Measurements from ENCODE around the gene PDIA5.

Gene PDIA5

DNA sequence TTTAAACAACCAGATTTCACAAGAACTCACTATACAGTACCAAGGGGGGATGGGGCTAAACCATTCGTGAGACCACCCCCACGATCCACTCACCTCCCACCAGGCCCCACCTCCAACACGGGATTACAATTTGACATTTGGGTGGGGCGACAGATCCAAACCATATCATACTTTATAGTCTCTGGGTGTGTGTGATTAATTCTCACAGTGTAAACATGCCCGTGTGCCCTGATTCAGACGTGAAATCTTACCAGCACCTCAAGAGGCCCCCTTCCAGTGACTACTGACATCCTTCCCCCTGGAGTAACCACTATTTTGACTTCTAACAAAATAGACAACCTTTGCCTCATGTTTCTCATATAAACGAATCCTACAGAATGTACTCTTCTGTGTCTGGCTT lies 5.0 kb upstream of the PDIA5 start:
- Histone ChIP-seq H3K36me3 (ENCODE audit: insufficient read depth, low read length) (no peaks in the 10 kb centered on the region), H3K9me3 (ENCODE audit: low read depth, low read length) (no peaks in the 10 kb centered on the region), H3K27ac (no peak overlapping the region), H3K9ac (ENCODE audit: insufficient read length) (no peak overlapping the region), H3K4me3 (no peak overlapping the region)
- TF ChIP-seq POLR2AphosphoS5 (IDR thresholded peaks at IDR 0.05; ENCODE audit: borderline replicate concordance, low read depth, low read length), result no peak
- TF ChIP-seq FOXP2 (optimal IDR thresholded peaks at IDR 0.05; ENCODE audit: control extremely low read depth, extremely low read length, insufficient read depth), result no peak
- TF ChIP-seq EZH2 (IDR thresholded peaks at IDR 0.05), result no peak
- no peak for DNase-seq (ENCODE audit: low read depth, low spot score)

DNA sequence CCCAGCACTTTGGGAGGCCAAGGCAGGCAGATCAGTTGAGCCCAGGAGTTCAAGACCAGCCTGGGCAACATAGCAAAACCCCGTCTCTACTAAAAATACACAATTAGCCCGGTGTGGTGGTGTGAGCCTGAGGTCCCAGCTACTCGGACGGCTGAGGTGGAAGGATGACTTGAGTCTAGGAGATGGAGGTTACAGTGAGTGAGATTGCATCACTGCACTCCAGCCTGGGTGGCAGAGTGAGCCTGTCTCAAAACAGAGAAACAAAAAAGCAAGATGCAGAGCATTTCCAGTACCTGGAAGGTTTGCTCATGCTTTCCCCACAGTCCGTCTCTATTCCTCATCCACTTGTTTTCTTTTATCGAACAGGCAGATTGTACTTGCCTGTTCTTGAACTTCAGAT lies 3.8 kb upstream of the PDIA5 start:
- DNase-seq (ENCODE audit: low read depth, low spot score), result no peak
- H3K27ac ChIP-seq, result no peak overlapping the region
- no peak overlapping the region for H3K9ac ChIP-seq (ENCODE audit: insufficient read length)
- H3K36me3 ChIP-seq (ENCODE audit: insufficient read depth, low read length), result no peaks in the 10 kb centered on the region
- no peak overlapping the region for H3K4me3 ChIP-seq
- H3K9me3 ChIP-seq (ENCODE audit: low read depth, low read length), result no peaks in the 10 kb centered on the region
- no peak for TF ChIP-seq EZH2 (IDR thresholded peaks at IDR 0.05)
- no peak for TF ChIP-seq FOXP2 (optimal IDR thresholded peaks at IDR 0.05; ENCODE audit: control extremely low read depth, extremely low read length, insufficient read depth)
- TF ChIP-seq POLR2AphosphoS5 (IDR thresholded peaks at IDR 0.05; ENCODE audit: borderline replicate concordance, low read depth, low read length), result no peak

DNA sequence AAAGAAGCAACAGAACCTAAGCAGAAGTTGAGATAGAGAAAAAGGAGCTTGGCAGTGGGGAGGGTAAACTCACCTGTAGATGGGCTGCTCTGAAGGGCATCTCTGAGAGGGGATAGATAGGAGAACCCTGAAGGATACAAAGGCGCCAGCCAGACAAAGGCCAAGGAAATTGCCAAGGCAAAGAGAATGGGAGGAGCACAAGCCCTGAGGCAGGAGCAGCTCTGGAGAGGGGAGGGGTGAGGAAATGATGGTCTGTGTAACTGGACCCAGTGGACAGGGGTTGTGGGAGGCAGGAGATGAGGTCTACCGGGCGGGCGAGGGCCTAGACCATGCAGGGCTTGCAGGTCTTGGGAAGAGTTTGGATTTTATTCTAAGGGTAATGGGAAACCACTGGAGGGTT lies 2.3 kb upstream of the PDIA5 start:
- Histone ChIP-seq H3K36me3 (ENCODE audit: insufficient read depth, low read length) (no peaks in the 10 kb centered on the region), H3K27ac (no peak overlapping the region), H3K9ac (ENCODE audit: insufficient read length) (no peak overlapping the region), H3K4me3 (no peak overlapping the region), H3K9me3 (ENCODE audit: low read depth, low read length) (no peaks in the 10 kb centered on the region)
- no peak for DNase-seq (ENCODE audit: low read depth, low spot score)
- no peak for TF ChIP-seq FOXP2 (optimal IDR thresholded peaks at IDR 0.05; ENCODE audit: control extremely low read depth, extremely low read length, insufficient read depth)
- no peak for TF ChIP-seq POLR2AphosphoS5 (IDR thresholded peaks at IDR 0.05; ENCODE audit: borderline replicate concordance, low read depth, low read length)
- TF ChIP-seq EZH2 (IDR thresholded peaks at IDR 0.05), result no peak

DNA sequence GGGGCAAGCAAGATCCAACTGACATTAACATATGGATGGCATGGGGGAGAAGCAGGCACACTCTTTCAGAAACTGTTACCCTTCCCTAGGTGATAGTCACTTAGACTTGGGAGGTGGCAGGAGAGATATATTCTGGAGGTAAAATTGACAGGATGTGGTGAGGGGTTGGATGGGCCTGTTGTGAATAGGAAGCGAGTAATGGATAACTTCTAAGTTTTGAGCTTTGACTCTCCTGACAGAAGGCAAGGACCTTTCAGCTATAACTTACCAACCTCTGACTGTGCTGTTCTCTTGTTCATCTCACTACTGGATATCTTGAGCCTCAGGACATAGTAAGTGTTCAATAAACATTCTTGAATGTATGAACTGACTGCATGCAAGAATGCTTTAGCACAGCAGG lies 1.9 kb upstream of the PDIA5 start:
- H3K9ac ChIP-seq (ENCODE audit: insufficient read length), result no peak overlapping the region
- DNase-seq (ENCODE audit: low read depth, low spot score), result no peak
- no peak overlapping the region for H3K4me3 ChIP-seq
- H3K9me3 ChIP-seq (ENCODE audit: low read depth, low read length), result no peaks in the 10 kb centered on the region
- no peak overlapping the region for H3K27ac ChIP-seq
- H3K36me3 ChIP-seq (ENCODE audit: insufficient read depth, low read length), result no peaks in the 10 kb centered on the region
- TF ChIP-seq EZH2 (IDR thresholded peaks at IDR 0.05), result no peak
- no peak for TF ChIP-seq POLR2AphosphoS5 (IDR thresholded peaks at IDR 0.05; ENCODE audit: borderline replicate concordance, low read depth, low read length)
- TF ChIP-seq FOXP2 (optimal IDR thresholded peaks at IDR 0.05; ENCODE audit: control extremely low read depth, extremely low read length, insufficient read depth), result no peak

DNA sequence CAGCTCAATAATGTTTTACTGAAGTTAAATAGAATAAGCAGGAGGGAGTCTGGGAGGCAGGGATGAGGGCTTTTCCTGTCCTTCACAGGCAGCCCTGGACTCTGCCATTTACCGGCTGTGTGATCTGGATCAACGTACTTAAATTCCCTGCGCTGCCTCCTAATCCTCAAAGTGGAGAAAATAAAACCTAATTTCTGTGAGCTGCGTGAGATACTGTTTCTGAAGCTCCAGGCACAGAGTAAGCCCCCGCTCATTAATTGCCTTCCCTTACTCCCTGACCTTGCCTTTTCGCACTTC lies 278 bp upstream of the PDIA5 start:
- Histone ChIP-seq H3K9me3 (ENCODE audit: low read depth, low read length) (no peaks in the 10 kb centered on the region), H3K9ac (ENCODE audit: insufficient read length) (peak overlapping the region; percentile 63), H3K36me3 (ENCODE audit: insufficient read depth, low read length) (no peaks in the 10 kb centered on the region), H3K4me3 (peak overlapping the region; percentile 96), H3K27ac (0 out of 2 replicates have a peak overlapping the region, but pooled peaks have one; percentile 9)
- DNase-seq (ENCODE audit: low read depth, low spot score), result no peak
- TF ChIP-seq EZH2 (IDR thresholded peaks at IDR 0.05), result no peak
- no peak for TF ChIP-seq FOXP2 (optimal IDR thresholded peaks at IDR 0.05; ENCODE audit: control extremely low read depth, extremely low read length, insufficient read depth)
- no peak for TF ChIP-seq POLR2AphosphoS5 (IDR thresholded peaks at IDR 0.05; ENCODE audit: borderline replicate concordance, low read depth, low read length)

DNA sequence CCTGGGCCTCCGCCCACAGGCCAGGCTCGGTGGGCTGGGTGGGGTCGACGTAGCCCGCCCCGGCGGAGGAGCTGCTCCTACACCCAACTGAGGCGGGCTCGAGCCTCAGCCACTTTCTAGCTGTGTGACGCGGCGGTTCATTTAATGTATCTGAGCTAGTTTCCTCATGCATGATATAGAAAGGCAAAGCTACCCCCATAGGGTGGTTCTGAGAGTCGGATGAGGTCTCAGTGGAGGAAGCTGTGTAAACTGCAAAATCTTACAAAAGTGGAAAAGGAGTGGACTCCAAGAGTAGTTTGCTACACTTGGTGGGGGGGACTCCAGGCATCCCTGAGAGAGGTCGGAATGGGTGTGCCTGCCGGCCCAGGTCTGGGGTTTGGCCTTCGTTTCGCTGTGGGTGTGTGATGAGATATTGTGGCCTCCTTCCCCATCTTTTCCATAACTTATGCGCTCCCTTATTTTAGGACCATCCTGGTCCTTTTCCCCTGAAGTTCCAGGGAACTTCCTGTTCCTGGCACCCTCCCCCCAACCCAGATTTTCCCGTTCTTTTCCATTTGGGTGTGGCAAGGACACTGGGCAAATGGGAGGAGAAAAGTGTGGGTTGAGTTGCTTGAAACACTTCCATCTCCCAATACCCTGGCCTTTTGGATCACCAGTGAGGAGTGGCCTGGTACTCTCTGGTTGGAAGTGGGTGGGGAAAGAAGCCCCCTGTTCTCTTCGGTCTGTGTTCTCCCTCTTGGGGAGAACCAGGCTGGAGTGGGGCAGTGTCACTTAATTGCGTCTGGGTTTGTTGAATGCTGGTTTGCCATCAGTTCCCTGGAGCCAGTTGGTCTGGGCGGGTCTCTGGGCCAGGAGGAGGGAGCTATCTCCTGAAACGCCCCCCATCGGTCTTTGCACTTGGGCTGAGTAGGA lies 1.1 kb downstream of the PDIA5 start:
- no peak for DNase-seq (ENCODE audit: low read depth, low spot score)
- no peaks in the 10 kb centered on the region for H3K9me3 ChIP-seq (ENCODE audit: low read depth, low read length)
- H3K36me3 ChIP-seq (ENCODE audit: insufficient read depth, low read length), result no peaks in the 10 kb centered on the region
- H3K9ac ChIP-seq (ENCODE audit: insufficient read length), result peak overlapping the region; percentile 87
- H3K4me3 ChIP-seq, result peak overlapping the region; percentile 96
- TF ChIP-seq EZH2 (IDR thresholded peaks at IDR 0.05) (no peak), POLR2AphosphoS5 (IDR thresholded peaks at IDR 0.05; ENCODE audit: borderline replicate concordance, low read depth, low read length) (peak; percentile 29; the same call in 1 of the 2 replicates), FOXP2 (optimal IDR thresholded peaks at IDR 0.05; ENCODE audit: control extremely low read depth, extremely low read length, insufficient read depth) (no peak)
- 0 out of 2 replicates have a peak overlapping the region, but pooled peaks have one; percentile 2 for H3K27ac ChIP-seq

DNA sequence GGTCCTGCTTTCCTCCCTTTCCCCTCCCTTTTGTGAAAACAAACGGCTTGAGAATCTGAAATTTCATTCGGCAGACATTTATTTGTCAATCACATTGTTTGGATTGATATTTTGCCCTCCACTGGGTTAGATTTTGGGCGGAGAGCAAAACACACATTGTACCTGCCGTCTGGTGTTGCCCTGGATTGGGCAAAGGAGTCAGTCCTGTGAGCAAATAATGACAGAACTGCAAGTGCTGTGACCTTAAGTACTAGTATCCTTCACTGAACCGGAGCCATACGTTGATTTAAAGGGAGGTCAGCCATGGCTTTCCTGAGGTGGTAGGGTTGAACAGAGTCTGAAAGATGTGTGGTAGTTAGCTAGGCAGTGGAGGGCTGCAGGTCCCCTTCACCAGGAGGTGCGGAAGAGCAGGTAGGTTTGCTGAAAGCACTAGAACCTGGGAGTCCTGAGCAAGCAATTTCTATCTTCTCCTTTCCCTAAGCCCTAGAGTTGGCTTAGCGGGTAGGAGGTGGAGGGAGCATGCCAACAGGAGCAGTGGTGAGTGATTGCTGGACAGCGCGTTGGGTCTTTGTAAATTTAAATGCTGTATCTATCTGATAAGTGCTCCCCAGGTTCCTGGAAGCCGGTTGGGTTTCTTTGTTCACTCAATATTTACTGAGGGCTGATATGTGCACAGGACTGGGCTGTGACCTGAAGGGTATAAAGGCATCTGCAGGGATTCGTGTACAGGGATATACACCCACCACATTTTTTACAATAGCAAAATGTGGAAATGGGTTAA lies 2.0 kb downstream of the PDIA5 start:
- TF ChIP-seq FOXP2 (optimal IDR thresholded peaks at IDR 0.05; ENCODE audit: control extremely low read depth, extremely low read length, insufficient read depth) (no peak), EZH2 (IDR thresholded peaks at IDR 0.05) (no peak), POLR2AphosphoS5 (IDR thresholded peaks at IDR 0.05; ENCODE audit: borderline replicate concordance, low read depth, low read length) (no peak; the same call in 1 of the 2 replicates)
- no peak overlapping the region for H3K27ac ChIP-seq
- H3K36me3 ChIP-seq (ENCODE audit: insufficient read depth, low read length), result no peaks in the 10 kb centered on the region
- no peak for DNase-seq (ENCODE audit: low read depth, low spot score)
- peak overlapping the region; percentile 96 for H3K4me3 ChIP-seq
- no peaks in the 10 kb centered on the region for H3K9me3 ChIP-seq (ENCODE audit: low read depth, low read length)
- peak overlapping the region; percentile 87 for H3K9ac ChIP-seq (ENCODE audit: insufficient read length)

DNA sequence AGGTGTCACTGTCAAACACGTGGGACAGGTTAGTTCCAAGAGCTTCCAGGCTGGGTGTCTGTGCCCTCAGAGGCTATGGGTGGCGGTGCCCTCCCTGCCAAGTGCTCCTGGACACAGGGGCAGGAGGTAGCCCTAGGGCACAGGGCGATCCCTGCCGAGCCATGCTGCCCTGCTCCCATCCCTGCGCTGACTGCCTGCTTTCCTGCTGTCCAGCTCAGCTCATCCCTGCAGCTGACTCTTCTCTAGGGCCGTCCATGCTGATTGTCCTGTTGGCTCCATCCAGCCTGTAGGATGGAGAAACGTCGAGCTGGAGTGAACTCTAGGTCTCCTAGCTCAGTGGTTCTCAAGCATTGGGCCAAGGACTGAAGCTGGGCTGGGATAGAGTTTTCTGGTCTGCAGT lies 3.7 kb downstream of the PDIA5 start:
- Histone ChIP-seq H3K36me3 (ENCODE audit: insufficient read depth, low read length) (no peaks in the 10 kb centered on the region), H3K9ac (ENCODE audit: insufficient read length) (no peak overlapping the region), H3K9me3 (ENCODE audit: low read depth, low read length) (no peaks in the 10 kb centered on the region), H3K27ac (no peak overlapping the region), H3K4me3 (0 out of 2 replicates have a peak overlapping the region, but pooled peaks have one; percentile 24)
- DNase-seq (ENCODE audit: low read depth, low spot score), result no peak
- TF ChIP-seq EZH2 (IDR thresholded peaks at IDR 0.05) (no peak), FOXP2 (optimal IDR thresholded peaks at IDR 0.05; ENCODE audit: control extremely low read depth, extremely low read length, insufficient read depth) (no peak), POLR2AphosphoS5 (IDR thresholded peaks at IDR 0.05; ENCODE audit: borderline replicate concordance, low read depth, low read length) (no peak)

Measured in SK-N-MC (cell line).